HG02678 (cell line): ENCODE measurements around the gene FUT8.
"Not testable (repeated sequence)": the region's sequence is repeated elsewhere in the genome, so short reads cannot be mapped to it uniquely, and the experiment has no call there.

Experiments
- ATAC-seq: cut with Tn5 transposase; IDR thresholded peaks from one replicate; pipeline ENCODE4 v1.9.1; 2021; ENCODE audit warnings: mild to moderate bottlenecking, moderate library complexity; ENCODE audit not compliant: unreplicated experiment

FUT8 gene

GRCh38 chr14:65689070-65689469, 276.5 kb downstream of the FUT8 start:
- ATAC-seq, result no peak

- not testable (repeated sequence) for ATAC-seq
These were observed 280.0 kb downstream of the FUT8 start for GRCh38 chr14:65692566-65692965.

- ATAC-seq, result no peak
These were observed 284.3 kb downstream of the FUT8 start for GRCh38 chr14:65696801-65697200.

GRCh38 chr14:65703521-65703920, 291.0 kb downstream of the FUT8 start:
- ATAC-seq, result no peak

- ATAC-seq, result no peak
These were observed 291.5 kb downstream of the FUT8 start for GRCh38 chr14:65703996-65704395.

GRCh38 chr14:65704437-65704836, 291.9 kb downstream of the FUT8 start:
- no peak for ATAC-seq

- ATAC-seq, result no peak
These were observed 292.3 kb downstream of the FUT8 start for GRCh38 chr14:65704850-65705249.

GRCh38 chr14:65709576-65709975, 297.0 kb downstream of the FUT8 start:
- ATAC-seq, result no peak

GRCh38 chr14:65716813-65717212, 304.3 kb downstream of the FUT8 start:
- not testable (repeated sequence) for ATAC-seq

- ATAC-seq, result not testable (repeated sequence)
These were observed 304.9 kb downstream of the FUT8 start for GRCh38 chr14:65717384-65717915.

- no peak for ATAC-seq
These were observed 306.1 kb downstream of the FUT8 start for GRCh38 chr14:65718629-65719028.

- ATAC-seq, result no peak
These were observed 307.6 kb downstream of the FUT8 start for GRCh38 chr14:65720171-65720570.

- no peak for ATAC-seq
These were observed 308.2 kb downstream of the FUT8 start for GRCh38 chr14:65720743-65721142.

- ATAC-seq, result no peak
These were observed 310.8 kb downstream of the FUT8 start for GRCh38 chr14:65723348-65723747.

GRCh38 chr14:65728604-65729003, 316.1 kb downstream of the FUT8 start:
- no peak for ATAC-seq

- no peak for ATAC-seq
These were observed 317.0 kb downstream of the FUT8 start for GRCh38 chr14:65729566-65729965.

- ATAC-seq, result peak; percentile 95
These were observed 319.5 kb downstream of the FUT8 start for GRCh38 chr14:65731933-65732506.

GRCh38 chr14:65738339-65738738, 325.8 kb downstream of the FUT8 start:
- no peak for ATAC-seq

GRCh38 chr14:65745396-65746190, 333.1 kb downstream of the FUT8 start:
- no peak for ATAC-seq

GRCh38 chr14:65748796-65749195, 336.3 kb downstream of the FUT8 start:
- ATAC-seq, result no peak

GRCh38 chr14:65749287-65749686, 336.8 kb downstream of the FUT8 start:
- ATAC-seq, result no peak

GRCh38 chr14:65750906-65751305, 338.4 kb downstream of the FUT8 start:
- ATAC-seq, result no peak
